ENCODE results near the gene CDYL2.
"Not testable (repeated sequence)": the region's sequence is repeated elsewhere in the genome, so short reads cannot be mapped to it uniquely, and the experiment has no call there.

DNA sequence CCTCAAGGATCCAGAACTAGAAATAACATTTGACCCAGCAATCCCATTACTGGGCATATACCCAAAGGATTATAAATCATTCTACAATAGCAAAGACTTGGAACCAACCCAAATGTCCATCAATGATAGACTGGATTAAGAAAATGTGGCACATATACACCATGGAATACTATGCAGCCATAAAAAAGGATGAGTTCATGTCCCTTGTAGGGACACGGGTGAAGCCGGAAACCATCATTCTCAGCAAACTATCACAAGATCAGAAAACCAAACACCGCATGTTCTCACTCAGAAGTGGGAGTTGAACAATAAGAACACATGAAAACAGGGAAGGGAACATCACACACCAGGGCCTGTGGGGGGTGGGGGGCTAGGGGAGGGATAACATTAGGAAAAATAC is 17.8 kb downstream of the CDYL2 start:
- TF ChIP-seq EZH2phosphoT487 (IDR thresholded peaks at IDR 0.05; ENCODE audit: low read depth); CTCF (IDR thresholded peaks at IDR 0.05; ENCODE audit: low read depth, low read length): not testable (repeated sequence)
